Stimulated activated CD4-positive, alpha-beta T cell treated with anti-CD3 and anti-CD28 coated beads, Interleukin-12 subunit alpha, Interleukin-12 subunit beta, amount 100 ng/mL, for 24 hours (primary cell): Measurements from ENCODE around the gene TNIK.
"Not testable (repeated sequence)": the region's sequence is repeated elsewhere in the genome, so short reads cannot be mapped to it uniquely, and the experiment has no call there.

ENCODE experiments used
- DNase-seq, 2 experiments: peaks; one replicate each; pipeline ENCODE4 v3.0.0-alpha.2; 2020; ENCODE audit warnings: low read depth in 2 of 2

TNIK gene

GRCh38 chr3:171469376-171469775, 9.2 kb upstream of the TNIK start:
- DNase-seq = no peak

GRCh38 chr3:171468296-171468906, 8.2 kb upstream of the TNIK start:
- no peak for DNase-seq

GRCh38 chr3:171465763-171466162, 5.6 kb upstream of the TNIK start:
- no peak for DNase-seq

- DNase-seq = no peak
Observed at GRCh38 chr3:171464462-171464861, 4.3 kb upstream of the TNIK start.

GRCh38 chr3:171462224-171462623, 2.0 kb upstream of the TNIK start:
- DNase-seq = no peak

- no peak for DNase-seq
Observed at GRCh38 chr3:171461525-171461917, 1.3 kb upstream of the TNIK start.

- no peak for DNase-seq
Observed at GRCh38 chr3:171460725-171461524, 720 bp upstream of the TNIK start.

- no peak for DNase-seq
Observed at GRCh38 chr3:171459137-171459941, 866 bp downstream of the TNIK start.

- no peak for DNase-seq
Observed at GRCh38 chr3:171458864-171459136, 1.4 kb downstream of the TNIK start.

GRCh38 chr3:171458071-171458863, 1.9 kb downstream of the TNIK start:
- DNase-seq = no peak

- no peak for DNase-seq
Observed at GRCh38 chr3:171457607-171458061, 2.6 kb downstream of the TNIK start.

- DNase-seq = no peak
Observed at GRCh38 chr3:171456765-171457606, 3.2 kb downstream of the TNIK start.

- no peak for DNase-seq
Observed at GRCh38 chr3:171455603-171456550, 4.3 kb downstream of the TNIK start.

GRCh38 chr3:171454041-171454440, 6.2 kb downstream of the TNIK start:
- no peak for DNase-seq

- DNase-seq = no peak
Observed at GRCh38 chr3:171453180-171453886, 6.9 kb downstream of the TNIK start.

- DNase-seq = no peak
Observed at GRCh38 chr3:171452328-171452727, 7.9 kb downstream of the TNIK start.

GRCh38 chr3:171451915-171452314, 8.3 kb downstream of the TNIK start:
- DNase-seq = no peak

GRCh38 chr3:171447579-171447891, 12.7 kb downstream of the TNIK start:
- DNase-seq = not testable (repeated sequence)

GRCh38 chr3:171446801-171447578, 13.2 kb downstream of the TNIK start:
- no peak for DNase-seq
